ENCODE results near the gene DMD. TPM values are rescaled to one million over a fixed set of nuclear protein-coding genes. Genes with fewer than 3 reads are reported as not detected.
"Not testable (repeated sequence)": the region's sequence is repeated elsewhere in the genome, so short reads cannot be mapped to it uniquely, and the experiment has no call there.

Gene DMD
- total and polyA plus RNA-seq, 2 of the 8 experiments (the other 6 are each of a cell fraction or from before 2014, with no cell fraction given): 4.8 to 7.4 TPM

DNA sequence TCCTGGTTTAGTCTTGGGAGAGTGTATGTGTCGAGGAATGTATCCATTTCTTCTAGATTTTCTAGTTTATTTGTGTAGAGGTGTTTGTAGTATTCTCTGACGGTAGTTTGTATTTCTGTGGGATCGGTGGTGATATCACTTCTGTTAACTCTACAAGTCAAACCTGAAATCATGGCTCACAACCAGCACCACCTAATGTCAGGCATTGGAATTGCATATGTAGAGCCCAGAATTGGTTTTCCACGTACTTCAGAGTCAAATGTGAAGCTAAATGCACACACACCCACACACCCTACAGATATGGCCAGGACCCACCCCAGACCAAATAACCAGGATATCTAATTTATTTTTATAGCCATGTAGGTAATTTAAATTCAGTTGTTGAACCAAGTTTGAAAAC, 964.7 kb downstream of the DMD start:
- DNase-seq (ENCODE audit: low read depth in 1 of 2, low spot score in 2 of 2): peak in 1 of 2 experiments; percentile 46

More for the DNA sequence above, 964.7 kb downstream of the DMD start:
- H3K79me1 ChIP-seq (ENCODE audit: low read depth, low read length); H3K56ac ChIP-seq (replicated peaks; ENCODE audit: insufficient read length, low read depth, low read length); H2AFZ ChIP-seq (ENCODE audit: low read length); H3K4ac ChIP-seq (replicated peaks; ENCODE audit: insufficient read length, low read depth, low read length); H3K14ac ChIP-seq (ENCODE audit: insufficient read length); H3K18ac ChIP-seq (ENCODE audit: extremely low read depth, low read length); H3K9me3 ChIP-seq (ENCODE audit: insufficient read depth in 2 of 2, low read depth in 1 of 2, low read length in 1 of 2); H3K79me2 ChIP-seq (ENCODE audit: control insufficient read depth in 1 of 2, insufficient read depth in 2 of 2, low read length in 2 of 2); H2AK5ac ChIP-seq (ENCODE audit: low read depth, low read length); H3K9ac ChIP-seq (replicated peaks in 1 of 4; ENCODE audit: extremely low read depth in 1 of 4, low read depth in 3 of 4, low read length in 3 of 4); H2BK12ac ChIP-seq (ENCODE audit: low read depth, low read length); H3K36me3 ChIP-seq (ENCODE audit: control insufficient read depth in 2 of 4, insufficient read depth in 4 of 4, low read length in 3 of 4); H3K23ac ChIP-seq (ENCODE audit: insufficient read length); H3K27me3 ChIP-seq (replicated peaks in 1 of 4; ENCODE audit: control insufficient read depth in 3 of 4, extremely low read depth in 1 of 4, insufficient read depth in 3 of 4, low read length in 3 of 4); H2BK15ac ChIP-seq (ENCODE audit: low read length); H3K4me3 ChIP-seq (ENCODE audit: extremely low read depth in 1 of 4, insufficient read depth in 2 of 4, low read depth in 3 of 4, low read length in 4 of 4); H3K23me2 ChIP-seq (ENCODE audit: low read depth, low read length); H4K20me1 ChIP-seq (replicated peaks in 1 of 2; ENCODE audit: control insufficient read depth in 1 of 2, insufficient read depth in 2 of 2, low read length in 2 of 2); H2BK20ac ChIP-seq (ENCODE audit: low read length); H4K5ac ChIP-seq (ENCODE audit: insufficient read length, low read depth, low read length); H3K4me1 ChIP-seq (replicated peaks in 1 of 4; ENCODE audit: control insufficient read depth in 3 of 4, insufficient read depth in 4 of 4, low read length in 3 of 4); H2BK120ac ChIP-seq (replicated peaks; ENCODE audit: low read depth, low read length); H4K91ac ChIP-seq (replicated peaks; ENCODE audit: insufficient read length, low read length); H3K4me2 ChIP-seq (ENCODE audit: insufficient read depth in 1 of 2, low read depth in 2 of 2, low read length in 2 of 2); H2BK5ac ChIP-seq (ENCODE audit: low read depth, low read length); POLR2A ChIA-PET (ENCODE audit: partially characterized antibody); H4K8ac ChIP-seq (ENCODE audit: extremely low read depth, insufficient read depth, low read length); H3K27ac ChIP-seq (ENCODE audit: low read depth, low read length); CTCF ChIA-PET (ENCODE audit: partially characterized antibody): not testable (repeated sequence)
- TF ChIP-seq RAD21 (IDR thresholded peaks at IDR 0.05 in 1 of 2, conservative IDR thresholded peaks at IDR 0.05 in 1 of 2; ENCODE audit: low read depth in 2 of 2, low read length in 2 of 2) (peak; percentile 54), CTCF (IDR thresholded peaks at IDR 0.05; ENCODE audit: control extremely low read depth in 1 of 3, insufficient read depth in 1 of 3, low read depth in 1 of 3, low read length in 3 of 3) (peak in 2 of 3 experiments; percentile 16 to 42; a peak in 2 of 4 replicates)
- FAIRE-seq: peak; percentile 32
- 45% methylated on average over 3 of the region's 4 CpGs; no CpG with 5 or more reads in 1 of the 2 experiments for WGBS, 2 experiments (ENCODE audit: extremely low coverage in 1 of 2, insufficient coverage in 1 of 2, insufficient read length in 1 of 2, insufficient replicate concordance in 2 of 2, low coverage in 1 of 2, low lambda C conversion rate in 2 of 2, missing lambda C conversion rate in 1 of 2)

All from H1 (cell line).